ENCODE results near the gene WDTC1. TPM values are rescaled to one million over a fixed set of nuclear protein-coding genes. Genes with fewer than 3 reads are reported as not detected.
A peak's percentile ranks its signal among the peaks of the same experiment; 100 is the strongest.

Gene WDTC1
- total and polyA plus RNA-seq, 9 of the 15 experiments (the other 6 are each of a cell fraction or from before 2014, with no cell fraction given), result 0.18 to 32.3 (median 8.8) TPM

DNA sequence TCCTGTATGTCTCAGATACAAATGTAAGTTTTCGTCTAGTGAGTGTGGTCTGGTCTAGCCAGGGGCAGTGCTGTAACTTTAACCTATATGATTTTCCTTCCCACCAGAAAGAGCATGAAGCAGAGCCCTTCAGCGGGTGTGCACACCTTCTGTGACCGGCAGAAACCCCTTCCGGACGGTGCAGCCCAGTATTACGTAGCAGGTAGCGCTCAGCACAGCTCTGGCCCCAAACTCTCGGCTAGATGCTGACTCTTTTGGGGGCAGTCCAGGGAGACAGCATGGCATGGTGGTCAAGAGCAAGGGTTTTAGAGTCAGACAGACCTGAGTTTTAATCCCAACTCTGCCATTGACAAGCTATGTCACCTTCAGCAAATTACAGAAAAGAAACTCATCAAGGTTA, 59.5 kb downstream of the WDTC1 start:
- POLR2A ChIA-PET, result interaction anchor here (0.8 to 1.6 kb wide), 4 partner anchors 29 to 973 kb away, joined by 3 read pairs; no protein-coding TSS in a partner anchor
- no peaks in the 10 kb centered on the region for H3K79me2 ChIP-seq (ENCODE audit: control insufficient read depth, insufficient read depth, low read length)
- intact Hi-C loops (cut with micrococcal nuclease), result no loop called here
- CTCF ChIA-PET (ENCODE audit: low intra/inter-chr PET ratio), result no interaction called here
- H3K9me3 ChIP-seq (replicated peaks; ENCODE audit: control insufficient read depth, insufficient read depth, low read depth, low read length), result no peaks in the 10 kb centered on the region
- TF ChIP-seq, protein P1, sequence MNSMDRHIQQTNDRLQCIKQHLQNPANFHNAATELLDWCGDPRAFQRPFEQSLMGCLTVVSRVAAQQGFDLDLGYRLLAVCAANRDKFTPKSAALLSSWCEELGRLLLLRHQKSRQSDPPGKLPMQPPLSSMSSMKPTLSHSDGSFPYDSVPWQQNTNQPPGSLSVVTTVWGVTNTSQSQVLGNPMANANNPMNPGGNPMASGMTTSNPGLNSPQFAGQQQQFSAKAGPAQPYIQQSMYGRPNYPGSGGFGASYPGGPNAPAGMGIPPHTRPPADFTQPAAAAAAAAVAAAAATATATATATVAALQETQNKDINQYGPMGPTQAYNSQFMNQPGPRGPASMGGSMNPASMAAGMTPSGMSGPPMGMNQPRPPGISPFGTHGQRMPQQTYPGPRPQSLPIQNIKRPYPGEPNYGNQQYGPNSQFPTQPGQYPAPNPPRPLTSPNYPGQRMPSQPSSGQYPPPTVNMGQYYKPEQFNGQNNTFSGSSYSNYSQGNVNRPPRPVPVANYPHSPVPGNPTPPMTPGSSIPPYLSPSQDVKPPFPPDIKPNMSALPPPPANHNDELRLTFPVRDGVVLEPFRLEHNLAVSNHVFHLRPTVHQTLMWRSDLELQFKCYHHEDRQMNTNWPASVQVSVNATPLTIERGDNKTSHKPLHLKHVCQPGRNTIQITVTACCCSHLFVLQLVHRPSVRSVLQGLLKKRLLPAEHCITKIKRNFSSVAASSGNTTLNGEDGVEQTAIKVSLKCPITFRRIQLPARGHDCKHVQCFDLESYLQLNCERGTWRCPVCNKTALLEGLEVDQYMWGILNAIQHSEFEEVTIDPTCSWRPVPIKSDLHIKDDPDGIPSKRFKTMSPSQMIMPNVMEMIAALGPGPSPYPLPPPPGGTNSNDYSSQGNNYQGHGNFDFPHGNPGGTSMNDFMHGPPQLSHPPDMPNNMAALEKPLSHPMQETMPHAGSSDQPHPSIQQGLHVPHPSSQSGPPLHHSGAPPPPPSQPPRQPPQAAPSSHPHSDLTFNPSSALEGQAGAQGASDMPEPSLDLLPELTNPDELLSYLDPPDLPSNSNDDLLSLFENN (IDR thresholded peaks at IDR 0.05; ENCODE audit: low read depth in 2 of 2, low read length in 2 of 2), result no peak
- TF ChIP-seq KAT7 (CRISPR knock-in tag; IDR thresholded peaks at IDR 0.05; ENCODE audit: borderline replicate concordance) (no peak), NFYB (IDR thresholded peaks at IDR 0.05; ENCODE audit: extremely low read depth, insufficient read length) (no peak), ZNF76 (CRISPR knock-in tag; IDR thresholded peaks at IDR 0.05; ENCODE audit: borderline replicate concordance) (no peak), GATAD2B (IDR thresholded peaks at IDR 0.05; ENCODE audit: borderline replicate concordance) (no peak), ZNF224 (CRISPR knock-in tag; IDR thresholded peaks at IDR 0.05) (no peak), KLF13 (tag; IDR thresholded peaks at IDR 0.05; ENCODE audit: borderline replicate concordance, low read depth) (no peak)
- TF ChIP-seq, protein P2, sequence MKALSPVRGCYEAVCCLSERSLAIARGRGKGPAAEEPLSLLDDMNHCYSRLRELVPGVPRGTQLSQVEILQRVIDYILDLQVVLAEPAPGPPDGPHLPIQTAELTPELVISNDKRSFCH (CRISPR knock-in tag; IDR thresholded peaks at IDR 0.05), result no peak
- TF ChIP-seq, protein P2 (tag; IDR thresholded peaks at IDR 0.05), result no peak
- TF ChIP-seq, protein P3, sequence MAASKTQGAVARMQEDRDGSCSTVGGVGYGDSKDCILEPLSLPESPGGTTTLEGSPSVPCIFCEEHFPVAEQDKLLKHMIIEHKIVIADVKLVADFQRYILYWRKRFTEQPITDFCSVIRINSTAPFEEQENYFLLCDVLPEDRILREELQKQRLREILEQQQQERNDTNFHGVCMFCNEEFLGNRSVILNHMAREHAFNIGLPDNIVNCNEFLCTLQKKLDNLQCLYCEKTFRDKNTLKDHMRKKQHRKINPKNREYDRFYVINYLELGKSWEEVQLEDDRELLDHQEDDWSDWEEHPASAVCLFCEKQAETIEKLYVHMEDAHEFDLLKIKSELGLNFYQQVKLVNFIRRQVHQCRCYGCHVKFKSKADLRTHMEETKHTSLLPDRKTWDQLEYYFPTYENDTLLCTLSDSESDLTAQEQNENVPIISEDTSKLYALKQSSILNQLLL (CRISPR knock-in tag; IDR thresholded peaks at IDR 0.05; ENCODE audit: borderline replicate concordance), result no peak
- TF ChIP-seq, protein P4, sequence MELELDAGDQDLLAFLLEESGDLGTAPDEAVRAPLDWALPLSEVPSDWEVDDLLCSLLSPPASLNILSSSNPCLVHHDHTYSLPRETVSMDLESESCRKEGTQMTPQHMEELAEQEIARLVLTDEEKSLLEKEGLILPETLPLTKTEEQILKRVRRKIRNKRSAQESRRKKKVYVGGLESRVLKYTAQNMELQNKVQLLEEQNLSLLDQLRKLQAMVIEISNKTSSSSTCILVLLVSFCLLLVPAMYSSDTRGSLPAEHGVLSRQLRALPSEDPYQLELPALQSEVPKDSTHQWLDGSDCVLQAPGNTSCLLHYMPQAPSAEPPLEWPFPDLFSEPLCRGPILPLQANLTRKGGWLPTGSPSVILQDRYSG (tag; conservative IDR thresholded peaks at IDR 0.05; ENCODE audit: low read depth), result no peak
- TF ChIP-seq, protein P5, sequence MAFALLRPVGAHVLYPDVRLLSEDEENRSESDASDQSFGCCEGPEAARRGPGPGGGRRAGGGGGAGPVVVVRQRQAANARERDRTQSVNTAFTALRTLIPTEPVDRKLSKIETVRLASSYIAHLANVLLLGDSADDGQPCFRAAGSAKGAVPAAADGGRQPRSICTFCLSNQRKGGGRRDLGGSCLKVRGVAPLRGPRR (CRISPR knock-in tag; IDR thresholded peaks at IDR 0.05), result no peak
- H3K36me3 ChIP-seq (ENCODE audit: control insufficient read depth, insufficient read depth, low read length), result peaks cover 40% of the 10 kb centered on the region; the same call in 2 of the 3 replicates
- H3K9me1 ChIP-seq (ENCODE audit: control insufficient read depth, insufficient read depth, low read length), result peaks cover 3% of the 10 kb centered on the region
- no peak overlapping the region for H3K4me3 ChIP-seq
- ATAC-seq, result no peak
- H2AFZ ChIP-seq (ENCODE audit: low read depth, low read length), result no peak overlapping the region
- no peak overlapping the region for H3K27ac ChIP-seq (ENCODE audit: extremely low read depth, low read depth, low read length)
- H3K9ac ChIP-seq (ENCODE audit: insufficient read depth in 1 of 2, low read depth in 2 of 2, low read length in 2 of 2), result no peak overlapping the region
- 74% methylated on average over 8 of the region's 8 CpGs for WGBS (ENCODE audit: insufficient coverage, low coverage, missing lambda C conversion rate)
- H3K4me1 ChIP-seq (replicated peaks in 1 of 2; ENCODE audit: control insufficient read depth in 2 of 2, insufficient read depth in 2 of 2, low read length in 2 of 2), result no peaks in the 10 kb centered on the region
- in situ Hi-C loops (cut with MboI), result no loop called here
- H4K20me1 ChIP-seq (replicated peaks; ENCODE audit: control insufficient read depth, insufficient read depth, low read length), result no peaks in the 10 kb centered on the region; the same call in 1 of the 2 replicates
- H3K27me3 ChIP-seq (ENCODE audit: control insufficient read depth in 2 of 2, insufficient read depth in 2 of 2, low read length in 2 of 2), result no peaks in the 10 kb centered on the region
- no peak for FAIRE-seq
- no TSS peak for BruUV-seq (replicated peaks)
- peak in 1 of 4 experiments; percentile 4 for DNase-seq (ENCODE audit: extremely low read depth in 1 of 4, low spot score in 3 of 4)
- H3K4me2 ChIP-seq (ENCODE audit: insufficient read depth, low read length), result no peak overlapping the region

All from K562 (cell line).